Endothelial cell (in vitro differentiated cells): ENCODE data around the gene FMOD. TPM values are rescaled to one million over a fixed set of nuclear protein-coding genes. Genes with fewer than 3 reads are reported as not detected.

Experiments
- DNase-seq: peaks from one replicate; pipeline ENCODE4 v3.0.0; 2021; ENCODE audit warnings: low spot score
- H3K27ac Mint-ChIP-seq: one replicate; pipeline ENCODE4 v1.8.0; 2021; ENCODE audit warnings: mixed read lengths, inconsistent platforms; ENCODE audit not compliant: unreplicated experiment
- H3K27me3 Mint-ChIP-seq: one replicate; pipeline ENCODE4 v1.8.0; 2021; ENCODE audit warnings: mild to moderate bottlenecking, moderate library complexity, mixed read lengths, inconsistent platforms; ENCODE audit not compliant: unreplicated experiment
- H3K36me3 Mint-ChIP-seq: one replicate; pipeline ENCODE4 v1.8.0; 2021; ENCODE audit warnings: mild to moderate bottlenecking, low read depth, mixed read lengths, inconsistent platforms; ENCODE audit not compliant: unreplicated experiment
- H3K4me1 Mint-ChIP-seq: one replicate; pipeline ENCODE4 v1.8.0; 2021; ENCODE audit warnings: mild to moderate bottlenecking, mixed read lengths, inconsistent platforms; ENCODE audit not compliant: unreplicated experiment
- H3K4me3 Mint-ChIP-seq: one replicate; pipeline ENCODE4 v1.8.0; 2021; ENCODE audit warnings: mild to moderate bottlenecking, mixed read lengths, inconsistent platforms; ENCODE audit not compliant: unreplicated experiment
- H3K9me3 Mint-ChIP-seq: one replicate; pipeline ENCODE4 v1.8.0; 2021; ENCODE audit warnings: mixed read lengths, inconsistent platforms; ENCODE audit not compliant: unreplicated experiment
- long read RNA-seq: library from polyadenylated mRNA; unstranded; transcript quantifications from one replicate; pipeline ENCODE4 v2.0.0, GENCODE V29; 2020; ENCODE audit not compliant: unreplicated experiment
- total RNA-seq: library from RNA; stranded (reverse); fragmentation: NEBNext Ultra II Directional; extraction: Animal tissue kit (Norgen Biotek cat#: 25700); gene quantifications from one replicate; pipeline ENCODE4 v1.2.1, GENCODE V29; 2021; ENCODE audit not compliant: unreplicated experiment
- TF ChIP-seq, protein P1 (sequence below): fragments of 200-600 bp; sonication (generic); IDR thresholded peaks from one replicate; pipeline ENCODE4 v1.5.0; 2021; ENCODE audit warnings: antibody characterized with exemption; ENCODE audit not compliant: unreplicated experiment

FMOD gene
- not detected for total RNA-seq
- long read RNA-seq = 0 reads

DNA sequence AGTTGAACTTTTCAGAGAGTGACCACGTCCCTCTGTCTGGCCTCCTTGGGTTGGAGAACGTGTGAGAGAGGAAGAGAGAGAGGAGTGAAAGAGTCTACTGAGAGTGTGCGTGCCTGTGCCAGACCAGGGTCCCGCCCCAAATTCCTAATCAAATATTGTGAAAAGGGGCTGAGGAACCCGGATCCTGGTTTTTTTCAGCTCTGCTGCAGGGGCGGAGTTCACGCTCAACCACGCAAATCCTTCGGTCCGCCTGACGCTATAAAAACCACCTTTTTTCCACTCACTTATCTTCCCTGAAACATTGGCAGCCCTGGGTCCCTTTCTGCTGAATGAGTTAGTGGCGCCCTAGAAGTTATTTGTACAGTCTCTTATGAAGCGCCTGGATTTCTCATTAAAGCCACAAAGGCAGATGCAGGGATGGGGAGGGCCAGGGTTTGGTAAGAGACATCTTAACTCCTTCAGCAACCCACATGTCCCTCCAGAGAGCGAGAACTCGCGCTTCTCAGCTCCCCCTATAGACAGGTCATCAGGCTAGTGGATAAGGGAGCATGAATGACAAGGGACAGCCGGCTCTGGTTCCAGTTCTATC, at the start of gene FMOD:
TSS of gene FMOD (minus strand) at position 86 of the 589 bp plus-strand sequence. CDS start 2,852 bp downstream, outside the sequence.
- H3K9me3 Mint-ChIP-seq = no peaks in the 10 kb centered on the region
- H3K4me1 Mint-ChIP-seq = peaks cover 6% of the 10 kb centered on the region
- DNase-seq = no peak
- peak within 1 kb of the TSS; percentile 3 for H3K4me3 Mint-ChIP-seq
- TF ChIP-seq, protein P1, sequence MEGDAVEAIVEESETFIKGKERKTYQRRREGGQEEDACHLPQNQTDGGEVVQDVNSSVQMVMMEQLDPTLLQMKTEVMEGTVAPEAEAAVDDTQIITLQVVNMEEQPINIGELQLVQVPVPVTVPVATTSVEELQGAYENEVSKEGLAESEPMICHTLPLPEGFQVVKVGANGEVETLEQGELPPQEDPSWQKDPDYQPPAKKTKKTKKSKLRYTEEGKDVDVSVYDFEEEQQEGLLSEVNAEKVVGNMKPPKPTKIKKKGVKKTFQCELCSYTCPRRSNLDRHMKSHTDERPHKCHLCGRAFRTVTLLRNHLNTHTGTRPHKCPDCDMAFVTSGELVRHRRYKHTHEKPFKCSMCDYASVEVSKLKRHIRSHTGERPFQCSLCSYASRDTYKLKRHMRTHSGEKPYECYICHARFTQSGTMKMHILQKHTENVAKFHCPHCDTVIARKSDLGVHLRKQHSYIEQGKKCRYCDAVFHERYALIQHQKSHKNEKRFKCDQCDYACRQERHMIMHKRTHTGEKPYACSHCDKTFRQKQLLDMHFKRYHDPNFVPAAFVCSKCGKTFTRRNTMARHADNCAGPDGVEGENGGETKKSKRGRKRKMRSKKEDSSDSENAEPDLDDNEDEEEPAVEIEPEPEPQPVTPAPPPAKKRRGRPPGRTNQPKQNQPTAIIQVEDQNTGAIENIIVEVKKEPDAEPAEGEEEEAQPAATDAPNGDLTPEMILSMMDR = no peak
- H3K27me3 Mint-ChIP-seq = peaks cover 11% of the 10 kb centered on the region
- no peak within 1 kb of the TSS for H3K27ac Mint-ChIP-seq
- no peaks in the 10 kb centered on the region for H3K36me3 Mint-ChIP-seq

GRCh38 chr1:203396595-203397194, 45.8 kb upstream of the FMOD start:
- no peak for DNase-seq
- H3K27me3 Mint-ChIP-seq = peaks cover 1% of the 10 kb centered on the region
- H3K27ac Mint-ChIP-seq = no peak overlapping the region
- TF ChIP-seq, protein P1 = no peak
- H3K4me3 Mint-ChIP-seq = no peak overlapping the region
- no peaks in the 10 kb centered on the region for H3K36me3 Mint-ChIP-seq
- peaks cover 7% of the 10 kb centered on the region for H3K4me1 Mint-ChIP-seq
- no peaks in the 10 kb centered on the region for H3K9me3 Mint-ChIP-seq

DNA sequence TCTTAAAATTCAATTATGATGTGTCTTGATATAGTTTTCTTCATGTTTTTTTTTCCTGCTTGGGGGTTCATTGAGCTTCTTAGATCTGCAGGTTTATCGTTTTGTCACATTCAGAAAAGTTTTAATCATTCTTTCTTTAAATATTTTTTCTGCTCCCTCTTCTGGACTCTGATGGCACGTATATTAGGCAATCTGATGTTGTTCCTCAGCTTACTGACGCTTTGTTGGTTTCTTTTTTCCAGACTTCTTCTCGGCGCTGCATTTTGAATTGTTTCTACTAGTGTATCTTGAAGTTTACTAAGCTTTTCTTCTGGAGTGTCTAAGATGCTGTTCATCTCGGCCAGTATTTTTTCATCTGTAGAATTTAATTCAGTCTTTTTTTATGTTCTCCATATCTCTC, 44.8 kb upstream of the FMOD start:
- no peaks in the 10 kb centered on the region for H3K4me1 Mint-ChIP-seq
- no peak overlapping the region for H3K4me3 Mint-ChIP-seq
- no peak overlapping the region for H3K27ac Mint-ChIP-seq
- no peaks in the 10 kb centered on the region for H3K9me3 Mint-ChIP-seq
- no peaks in the 10 kb centered on the region for H3K36me3 Mint-ChIP-seq
- DNase-seq = no peak
- H3K27me3 Mint-ChIP-seq = peaks cover 1% of the 10 kb centered on the region
- TF ChIP-seq, protein P1 = no peak

DNA sequence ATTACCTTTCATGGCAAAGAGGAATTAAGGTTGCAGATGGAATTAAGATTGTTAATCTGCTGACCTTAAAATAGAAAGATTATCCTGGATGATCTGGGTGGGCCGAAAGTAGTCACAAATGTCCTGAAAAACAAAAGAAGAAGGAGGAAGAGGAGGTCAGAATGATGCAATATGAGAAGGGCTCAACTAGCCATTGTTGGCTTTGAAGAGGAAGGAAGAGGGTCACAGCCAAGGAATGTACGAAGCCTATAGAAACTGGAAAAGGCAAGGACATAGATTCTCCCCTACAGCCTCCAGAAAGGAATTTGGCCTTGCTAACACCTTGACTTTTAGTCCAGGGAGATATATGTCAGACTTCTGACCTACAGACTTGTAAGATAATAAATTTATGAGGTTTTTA, 39.4 kb upstream of the FMOD start:
- H3K27me3 Mint-ChIP-seq = peaks cover 1% of the 10 kb centered on the region
- peaks cover 3% of the 10 kb centered on the region for H3K4me1 Mint-ChIP-seq
- H3K9me3 Mint-ChIP-seq = no peaks in the 10 kb centered on the region
- DNase-seq = no peak
- TF ChIP-seq, protein P1 = no peak
- peak overlapping the region; percentile 74 for H3K27ac Mint-ChIP-seq
- H3K4me3 Mint-ChIP-seq = no peak overlapping the region
- no peaks in the 10 kb centered on the region for H3K36me3 Mint-ChIP-seq

GRCh38 chr1:203388683-203389082, 37.8 kb upstream of the FMOD start:
- TF ChIP-seq, protein P1 = no peak
- H3K27me3 Mint-ChIP-seq = peaks cover 1% of the 10 kb centered on the region
- H3K27ac Mint-ChIP-seq = no peak overlapping the region
- DNase-seq = no peak
- H3K4me1 Mint-ChIP-seq = peaks cover 3% of the 10 kb centered on the region
- no peaks in the 10 kb centered on the region for H3K9me3 Mint-ChIP-seq
- H3K4me3 Mint-ChIP-seq = no peak overlapping the region
- H3K36me3 Mint-ChIP-seq = no peaks in the 10 kb centered on the region
